HEK293T (cell line): ENCODE results near the gene CUL4B.
"Not testable (repeated sequence)": the region's sequence is repeated elsewhere in the genome, so short reads cannot be mapped to it uniquely, and the experiment has no call there.

Source experiments
- CTCF ChIA-PET: fragments of 350-600 bp; formaldehyde crosslinking; extraction: SDS; loops from one replicate; lab custom pipeline; 2021; ENCODE audit warnings: antibody characterized with exemption, inconsistent platforms; lab: Yijun Ruan, JAX
- POLR2A ChIA-PET: fragments of 350-600 bp; formaldehyde crosslinking; extraction: SDS; loops from one replicate; lab custom pipeline; 2020; ENCODE audit warnings: antibody characterized with exemption, inconsistent platforms; lab: Yijun Ruan, JAX
- DNase-seq: peaks from one replicate; pipeline ENCODE4 v3.0.0; 2012; ENCODE audit warnings: mixed read lengths; ENCODE audit errors: extremely low spot score
- ARNT ChIP-seq: fragments of 450-650 bp; IDR thresholded peaks from 2 replicates; pipeline ENCODE4 v1.6.1; 2017; ENCODE audit warnings: mild to moderate bottlenecking
- BHLHE40 ChIP-seq: fragments of 450-650 bp; IDR thresholded peaks from 2 replicates; pipeline ENCODE4 v1.6.1; 2016; ENCODE audit warnings: mild to moderate bottlenecking, moderate library complexity, borderline replicate concordance
- CTBP1 ChIP-seq: fragments of 450-650 bp; IDR thresholded peaks from 2 replicates; pipeline ENCODE4 v1.6.1; 2016; ENCODE audit warnings: borderline replicate concordance
- ELF4 ChIP-seq: fragments of 450-650 bp; IDR thresholded peaks from 2 replicates; pipeline ENCODE4 v1.6.1; 2017; ENCODE audit warnings: antibody characterized with exemption
- FOXA1 ChIP-seq: fragments of 450-650 bp; IDR thresholded peaks from 2 replicates; pipeline ENCODE4 v1.6.1; 2016; ENCODE audit warnings: mild to moderate bottlenecking
- FOXK2 ChIP-seq: fragments of 450-650 bp; IDR thresholded peaks from 2 replicates; pipeline ENCODE4 v1.6.1; 2016; ENCODE audit warnings: mild to moderate bottlenecking
- FOXM1 ChIP-seq: fragments of 450-650 bp; IDR thresholded peaks from 2 replicates; pipeline ENCODE4 v1.6.1; 2017; ENCODE audit warnings: mild to moderate bottlenecking, borderline replicate concordance
- HDGF ChIP-seq: fragments of 450-650 bp; IDR thresholded peaks from 2 replicates; pipeline ENCODE4 v1.6.1; 2017; ENCODE audit warnings: antibody characterized with exemption, borderline replicate concordance
- L3MBTL2 ChIP-seq: fragments of 450-650 bp; conservative IDR thresholded peaks from 2 replicates; pipeline ENCODE4 v1.6.1; 2016; ENCODE audit warnings: mild to moderate bottlenecking
- LEF1 ChIP-seq: fragments of 450-650 bp; IDR thresholded peaks from 2 replicates; pipeline ENCODE4 v1.6.1; 2017; ENCODE audit warnings: mild to moderate bottlenecking, borderline replicate concordance
- NFRKB ChIP-seq: fragments of 450-650 bp; IDR thresholded peaks from 2 replicates; pipeline ENCODE4 v1.6.1; 2016; ENCODE audit warnings: mild to moderate bottlenecking, moderate library complexity
- SP1 ChIP-seq: fragments of 450-650 bp; IDR thresholded peaks from 2 replicates; pipeline ENCODE4 v1.6.1; 2017
- SUZ12 ChIP-seq: fragments of 450-650 bp; IDR thresholded peaks from 2 replicates; pipeline ENCODE4 v1.6.1; 2016; ENCODE audit warnings: mild to moderate bottlenecking
- TARDBP ChIP-seq: fragments of 450-650 bp; IDR thresholded peaks from 2 replicates; pipeline ENCODE4 v1.6.1; 2016
- ZNF384 ChIP-seq: fragments of 450-650 bp; IDR thresholded peaks from 2 replicates; pipeline ENCODE4 v1.6.1; 2016
- TF ChIP-seq, protein P1 (sequence below): fragments of 450-650 bp; IDR thresholded peaks from 2 replicates; pipeline ENCODE4 v1.6.1; 2016

The CUL4B gene

DNA sequence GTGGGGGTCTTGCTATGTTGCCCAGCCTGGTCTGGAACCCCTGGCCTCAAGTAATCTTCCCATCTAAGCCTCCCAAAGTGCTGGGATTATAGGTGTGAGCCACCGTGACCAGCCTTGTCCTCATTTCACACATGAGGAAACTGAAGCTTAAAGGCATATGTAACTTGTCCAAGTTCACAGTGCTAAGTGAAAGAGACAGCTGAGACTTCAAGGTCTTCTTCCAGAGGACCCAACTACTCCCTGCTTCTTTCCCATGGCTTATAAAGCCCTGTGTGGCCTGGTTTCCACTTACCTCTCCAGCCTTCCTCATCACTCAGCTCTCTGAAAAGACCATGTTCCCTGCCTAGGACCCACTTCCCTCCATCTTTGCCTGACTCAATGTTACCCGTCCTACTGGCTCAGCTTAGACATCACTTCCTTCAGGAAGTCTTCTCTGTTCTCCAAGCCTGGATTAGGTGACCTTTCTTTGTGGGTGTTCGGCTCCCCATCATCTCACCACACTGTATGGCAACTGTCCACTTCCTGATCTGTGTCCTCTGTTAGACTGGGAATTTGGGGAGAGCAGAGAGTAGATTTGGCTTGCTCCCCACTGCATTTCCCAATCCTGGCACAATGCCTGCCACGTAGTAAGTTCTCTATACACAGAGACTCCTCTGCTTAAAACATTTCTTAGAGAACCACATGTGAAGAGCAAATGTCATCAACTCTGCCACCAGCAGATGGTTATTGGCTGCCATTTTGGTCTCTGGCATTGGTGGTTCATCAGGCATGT lies 61.3 kb downstream of the CUL4B start:
- ChIA-PET CTCF (interaction anchor here (0.6 to 1.3 kb wide), 3 partner anchors 12 to 201 kb away, joined by 3 read pairs; no protein-coding TSS in a partner anchor), POLR2A (no interaction called here)
- TF ChIP-seq BHLHE40: no peak
- no peak for TF ChIP-seq ARNT
- no peak for TF ChIP-seq FOXA1
- TF ChIP-seq, protein P1, sequence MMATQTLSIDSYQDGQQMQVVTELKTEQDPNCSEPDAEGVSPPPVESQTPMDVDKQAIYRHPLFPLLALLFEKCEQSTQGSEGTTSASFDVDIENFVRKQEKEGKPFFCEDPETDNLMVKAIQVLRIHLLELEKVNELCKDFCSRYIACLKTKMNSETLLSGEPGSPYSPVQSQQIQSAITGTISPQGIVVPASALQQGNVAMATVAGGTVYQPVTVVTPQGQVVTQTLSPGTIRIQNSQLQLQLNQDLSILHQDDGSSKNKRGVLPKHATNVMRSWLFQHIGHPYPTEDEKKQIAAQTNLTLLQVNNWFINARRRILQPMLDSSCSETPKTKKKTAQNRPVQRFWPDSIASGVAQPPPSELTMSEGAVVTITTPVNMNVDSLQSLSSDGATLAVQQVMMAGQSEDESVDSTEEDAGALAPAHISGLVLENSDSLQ: no peak
- no peak for TF ChIP-seq L3MBTL2
- TF ChIP-seq ELF4: no peak
- TF ChIP-seq CTBP1: no peak
- TF ChIP-seq HDGF: no peak
- TF ChIP-seq FOXK2: no peak
- DNase-seq: no peak

DNA sequence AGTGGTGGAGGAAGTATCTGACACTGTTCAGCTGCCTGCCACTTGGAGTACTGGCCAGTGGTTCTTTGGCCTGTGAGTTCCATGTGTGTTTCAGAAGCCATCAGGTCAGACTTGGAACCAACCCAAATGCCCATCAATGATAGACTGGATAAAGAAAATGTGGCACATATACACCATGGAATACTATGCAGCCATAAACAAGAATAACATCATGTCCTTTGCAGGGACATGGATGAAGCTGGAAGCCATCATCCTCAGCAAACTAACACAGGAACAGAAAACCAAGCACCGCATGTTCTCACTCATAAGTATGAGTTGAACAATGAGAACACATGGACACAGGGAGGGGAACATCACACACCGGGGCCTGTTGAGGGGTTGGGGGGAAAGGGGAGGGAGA lies 70.6 kb downstream of the CUL4B start:
- CTCF ChIA-PET, DNase-seq, POLR2A ChIA-PET: not testable (repeated sequence)

DNA sequence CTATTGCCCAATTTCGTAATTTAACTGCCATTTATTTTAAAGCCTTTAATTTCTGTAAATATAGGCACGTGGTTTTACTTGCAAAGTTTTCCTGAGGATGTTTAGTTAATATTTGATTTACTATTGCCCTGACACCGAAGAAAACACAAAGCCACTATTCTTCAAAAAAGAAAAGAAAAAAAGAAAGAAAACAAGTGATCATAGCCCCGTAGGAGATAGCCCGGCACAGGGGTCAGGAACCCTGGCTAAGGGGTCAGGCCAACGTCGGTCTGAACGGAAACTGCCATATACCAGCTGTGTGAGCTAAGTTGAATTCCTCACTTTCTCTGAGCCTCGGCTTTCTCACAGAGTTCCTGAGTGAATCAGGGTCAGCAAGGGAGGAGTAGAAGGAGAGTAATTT lies 74.0 kb downstream of the CUL4B start:
- CTCF ChIA-PET: interaction anchor here (1.0 kb wide), 1 partner anchor 11 kb away, joined by 4 read pairs; no protein-coding TSS in a partner anchor
- TF ChIP-seq TARDBP: no peak
- no peak for TF ChIP-seq CTBP1
- no peak for TF ChIP-seq ARNT
- TF ChIP-seq LEF1: no peak
- TF ChIP-seq FOXK2: no peak
- TF ChIP-seq HDGF: no peak
- TF ChIP-seq, protein P1: no peak
- no peak for TF ChIP-seq FOXM1
- no peak for TF ChIP-seq FOXA1
- TF ChIP-seq SUZ12: no peak
- no peak for TF ChIP-seq ZNF384
- no peak for TF ChIP-seq ELF4
- TF ChIP-seq SP1: no peak
- TF ChIP-seq NFRKB: no peak
- TF ChIP-seq BHLHE40: no peak
- TF ChIP-seq L3MBTL2: no peak
- POLR2A ChIA-PET: interaction anchor here (0.9 to 1.2 kb wide), 2 partner anchors 14 to 18 kb away, joined by 7 to 10 read pairs; partner anchors contain the start of gene LAMP2
- DNase-seq: no peak

DNA sequence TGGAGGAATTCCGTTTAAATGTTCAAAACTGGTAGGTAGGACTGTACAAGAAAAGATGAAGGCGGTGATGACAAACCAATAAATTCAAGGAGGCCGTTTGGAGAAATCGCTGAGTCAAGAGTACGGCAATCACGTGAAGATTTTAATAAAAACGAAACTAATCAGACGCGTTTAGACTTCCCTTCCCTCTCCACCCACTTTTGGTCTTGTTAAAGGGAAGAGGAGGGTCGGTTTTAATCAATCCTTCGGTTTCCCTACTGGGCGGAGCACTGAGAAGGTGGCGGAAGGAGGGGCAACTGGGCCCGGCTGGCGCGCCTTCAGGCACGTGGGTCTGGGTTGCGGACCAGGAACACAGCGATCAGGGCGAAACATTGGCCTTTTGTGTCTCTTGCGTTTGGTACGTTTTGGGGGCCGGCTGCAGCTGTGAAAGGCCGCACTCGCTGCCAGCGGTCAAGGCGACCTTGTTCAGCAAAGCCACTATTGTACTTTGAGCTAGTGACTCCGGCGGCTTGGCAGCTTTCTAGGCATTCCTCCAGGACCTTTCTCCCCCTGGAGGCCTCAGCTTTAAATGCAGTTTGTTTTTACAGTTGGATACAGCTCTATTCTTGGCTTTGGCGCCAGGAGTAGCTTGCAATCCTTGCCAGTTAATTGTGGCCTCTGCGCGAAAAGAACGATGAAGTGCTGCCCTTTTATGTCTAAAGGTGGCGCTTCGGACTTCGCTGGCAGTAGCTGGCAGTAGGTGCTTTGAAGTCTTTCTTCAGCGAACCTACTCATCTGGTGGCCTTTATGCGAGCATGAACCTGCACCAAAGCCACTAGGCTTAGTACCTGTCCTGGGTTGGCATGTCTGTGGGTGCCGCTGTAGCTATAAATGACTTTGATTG lies 74.9 kb downstream of the CUL4B start:
- POLR2A ChIA-PET: interaction anchor here (0.7 to 1.2 kb wide), 6 partner anchors 9 to 235 kb away, joined by 3 to 10 read pairs (median 5); partner anchors contain the start of genes CUL4B, LAMP2, TMEM255A and ZBTB33
- DNase-seq: peak; percentile 80
- peak; percentile 97 for TF ChIP-seq L3MBTL2
- TF ChIP-seq ELF4: no peak
- TF ChIP-seq ARNT: no peak
- no peak for TF ChIP-seq BHLHE40
- TF ChIP-seq LEF1: peak; percentile 24; the same call in 1 of the 2 replicates
- TF ChIP-seq FOXK2: no peak
- no peak for TF ChIP-seq TARDBP
- TF ChIP-seq FOXA1: no peak
- no peak for TF ChIP-seq SUZ12
- CTCF ChIA-PET: interaction anchor here (0.5 to 1.0 kb wide), 7 partner anchors 9 to 266 kb away, joined by 3 to 11 read pairs (median 4); no protein-coding TSS in a partner anchor

DNA sequence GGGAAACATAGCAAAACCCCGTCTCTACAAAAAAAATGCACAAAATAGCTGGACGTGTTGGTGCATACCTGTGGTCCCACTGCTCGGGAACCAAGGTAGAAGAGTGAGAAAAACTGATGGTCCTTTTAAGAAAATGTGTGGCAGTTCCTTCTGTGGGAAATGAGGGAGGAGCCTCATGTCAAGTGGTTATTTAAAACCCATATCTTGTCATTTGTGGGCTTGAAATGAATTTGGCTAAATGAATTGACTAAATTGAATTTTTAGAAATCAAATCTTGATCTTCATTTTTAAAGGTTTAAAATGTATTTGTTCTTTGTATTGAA lies 75.5 kb downstream of the CUL4B start:
- ChIA-PET CTCF (no interaction called here), POLR2A (interaction anchor here (1.0 to 1.2 kb wide), 2 partner anchors 8 to 16 kb away, joined by 4 to 10 read pairs; partner anchors contain the start of gene LAMP2)
- TF ChIP-seq FOXK2 (no peak), BHLHE40 (no peak), TARDBP (no peak), ZNF384 (no peak), CTBP1 (no peak), FOXM1 (no peak), ELF4 (no peak), LEF1 (no peak), ARNT (no peak), SP1 (no peak), HDGF (no peak), FOXA1 (no peak), L3MBTL2 (no peak), SUZ12 (no peak)
- TF ChIP-seq, protein P1: no peak
- no peak for DNase-seq
